D721Med (cell line): ENCODE results near the gene SLC27A2.
"Not testable (repeated sequence)": the region's sequence is repeated elsewhere in the genome, so short reads cannot be mapped to it uniquely, and the experiment has no call there.

Source experiments
- DNase-seq: peaks from one replicate; pipeline ENCODE4 v3.0.0; 2011; ENCODE audit warnings: low spot score; ENCODE audit not compliant: insufficient read length
- FAIRE-seq: peaks from 2 replicates; lab custom pipeline; 2011; peaks lifted over from hg19 to GRCh38; lab: Jason Lieb, UNC
- CTCF ChIP-seq: IDR thresholded peaks from 2 replicates; pipeline ENCODE4 v1.5.1; 2012; ENCODE audit warnings: mild to moderate bottlenecking, control low read depth; ENCODE audit not compliant: insufficient read depth; ENCODE audit errors: missing control alignments

The SLC27A2 gene

GRCh38 chr15:50186090-50186489 lies 4.1 kb downstream of the SLC27A2 start:
- no peak for DNase-seq
- FAIRE-seq: no peak
- TF ChIP-seq CTCF: no peak

- FAIRE-seq (no peak), DNase-seq (no peak)
- TF ChIP-seq CTCF: no peak
Observed at GRCh38 chr15:50186752-50187151, 4.8 kb downstream of the SLC27A2 start.

GRCh38 chr15:50187525-50187924 lies 5.5 kb downstream of the SLC27A2 start:
- no peak for FAIRE-seq
- TF ChIP-seq CTCF: no peak
- DNase-seq: no peak

- no peak for FAIRE-seq
- DNase-seq: no peak
- no peak for TF ChIP-seq CTCF
Observed at GRCh38 chr15:50187997-50188396, 6.0 kb downstream of the SLC27A2 start.

GRCh38 chr15:50188793-50189192 lies 6.8 kb downstream of the SLC27A2 start:
- not testable (repeated sequence) for DNase-seq, FAIRE-seq

GRCh38 chr15:50189633-50190032 lies 7.6 kb downstream of the SLC27A2 start:
- FAIRE-seq (no peak), DNase-seq (no peak)
- TF ChIP-seq CTCF: no peak

GRCh38 chr15:50190166-50190570 lies 8.2 kb downstream of the SLC27A2 start:
- FAIRE-seq: no peak
- no peak for TF ChIP-seq CTCF
- DNase-seq: no peak

- no peak for FAIRE-seq
- no peak for TF ChIP-seq CTCF
Observed at GRCh38 chr15:50190723-50191122, 8.7 kb downstream of the SLC27A2 start.

More at GRCh38 chr15:50190723-50191122, 8.7 kb downstream of the SLC27A2 start:
- DNase-seq: no peak
